RKO (cell line): ENCODE results near the gene PPP1R15B.
A peak's percentile ranks its signal among the peaks of the same experiment; 100 is the strongest.

Source experiments
- DNase-seq: peaks from one replicate; pipeline ENCODE4 v3.0.0-alpha.2; 2016; ENCODE audit warnings: low spot score

The PPP1R15B gene

GRCh38 chr1:204367193-204367858 is 44.3 kb downstream of the PPP1R15B start:
- no peak for DNase-seq

- no peak for DNase-seq
Observed at GRCh38 chr1:204366759-204367158, 44.9 kb downstream of the PPP1R15B start.

- DNase-seq, result peak; percentile 70
Observed at GRCh38 chr1:204363335-204364114, 48.1 kb downstream of the PPP1R15B start.

- no peak for DNase-seq
Observed at GRCh38 chr1:204362984-204363334, 48.7 kb downstream of the PPP1R15B start.

DNA sequence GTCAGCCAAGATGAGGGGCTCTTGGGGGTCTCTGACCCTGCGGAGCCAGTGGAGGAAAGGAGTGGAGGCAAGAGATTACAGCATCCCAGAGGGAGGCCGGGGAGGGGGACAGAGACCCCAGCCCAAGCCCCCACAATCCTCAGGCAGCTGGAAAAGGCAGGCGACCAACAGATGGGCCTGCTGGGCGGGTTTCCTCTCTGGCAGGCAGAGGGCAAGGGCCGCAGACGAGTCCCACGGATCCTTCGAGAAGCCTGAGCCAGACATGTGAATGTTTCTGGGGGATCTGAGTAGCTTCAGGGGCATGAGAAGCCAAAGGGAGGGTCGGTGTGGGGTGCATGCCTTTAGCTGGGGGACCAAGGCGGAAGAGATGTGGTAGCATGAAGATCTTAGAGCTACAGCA is 49.8 kb downstream of the PPP1R15B start:
- DNase-seq, result no peak

DNA sequence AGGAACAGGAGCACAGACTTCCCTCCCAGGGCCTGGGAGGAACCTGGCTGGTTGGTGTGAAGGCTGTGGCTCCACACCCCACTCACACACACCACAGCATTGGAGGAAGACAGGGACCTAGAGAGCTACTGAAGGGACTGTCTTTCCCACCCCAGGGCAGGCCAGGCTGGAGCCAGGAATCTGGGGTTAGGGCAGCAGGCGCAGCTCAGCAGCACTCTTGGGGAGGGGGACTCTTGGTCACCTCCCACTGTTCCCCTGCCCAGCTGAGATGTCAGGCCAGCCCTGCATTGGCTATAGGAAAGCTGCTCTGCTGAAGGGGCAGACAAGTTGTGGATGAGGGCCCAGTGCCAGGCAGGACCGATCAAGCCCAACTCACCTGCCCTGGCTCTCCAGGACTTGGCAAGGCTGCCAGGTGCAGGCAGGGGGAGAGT is 50.3 kb downstream of the PPP1R15B start:
- no peak for DNase-seq

- DNase-seq, result no peak
Observed at GRCh38 chr1:204360314-204360713, 51.3 kb downstream of the PPP1R15B start.

DNA sequence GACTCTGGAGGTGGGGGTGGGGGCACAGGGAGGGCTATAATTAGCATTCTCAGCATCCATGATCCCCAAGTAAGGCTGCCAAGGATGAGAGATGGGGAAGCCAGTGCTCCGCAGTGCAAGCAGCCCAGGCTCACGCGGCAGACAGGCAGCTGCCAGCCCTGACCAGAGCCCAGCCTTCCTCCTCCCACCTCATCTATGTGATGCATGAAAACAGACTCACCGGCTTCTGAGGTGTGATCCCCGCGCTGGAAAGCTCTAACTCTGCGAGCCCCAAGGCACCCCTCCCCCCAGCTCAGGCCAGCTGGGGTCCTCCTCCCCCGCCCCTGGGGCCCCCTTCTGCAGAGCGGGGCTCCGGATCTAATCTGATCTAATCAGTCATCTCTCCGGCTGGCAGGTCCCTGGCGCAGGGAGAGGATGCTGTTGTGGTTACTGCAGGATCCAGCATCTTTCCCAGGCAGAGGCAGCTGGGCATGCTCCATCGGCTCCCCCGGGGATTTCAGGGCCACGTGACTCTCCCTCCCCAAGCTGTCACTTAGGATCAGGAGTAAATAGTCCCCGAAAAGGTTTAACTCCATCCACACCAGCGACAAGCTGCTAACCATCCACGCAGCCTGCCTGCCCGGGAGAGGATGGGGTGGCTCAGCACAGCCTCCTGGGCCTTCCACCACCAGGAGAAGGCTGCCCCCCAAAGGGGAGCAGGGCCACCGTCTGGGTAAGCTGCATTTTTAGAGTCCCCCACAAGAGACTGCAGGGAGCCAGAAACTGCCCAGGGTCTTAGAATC is 52.0 kb downstream of the PPP1R15B start, which contains the start of gene PLEKHA6:
PLEKHA6 (minus strand) TSS at position 456 of the 782 bp plus-strand sequence. CDS start 86,202 bp downstream, outside the sequence.
- DNase-seq, result no peak

- DNase-seq, result no peak
Observed at GRCh38 chr1:204359131-204359473, 52.5 kb downstream of the PPP1R15B start.

GRCh38 chr1:204358605-204359004 is 53.0 kb downstream of the PPP1R15B start:
- no peak for DNase-seq

- DNase-seq, result no peak
Observed at GRCh38 chr1:204357551-204358490, 53.8 kb downstream of the PPP1R15B start.

DNA sequence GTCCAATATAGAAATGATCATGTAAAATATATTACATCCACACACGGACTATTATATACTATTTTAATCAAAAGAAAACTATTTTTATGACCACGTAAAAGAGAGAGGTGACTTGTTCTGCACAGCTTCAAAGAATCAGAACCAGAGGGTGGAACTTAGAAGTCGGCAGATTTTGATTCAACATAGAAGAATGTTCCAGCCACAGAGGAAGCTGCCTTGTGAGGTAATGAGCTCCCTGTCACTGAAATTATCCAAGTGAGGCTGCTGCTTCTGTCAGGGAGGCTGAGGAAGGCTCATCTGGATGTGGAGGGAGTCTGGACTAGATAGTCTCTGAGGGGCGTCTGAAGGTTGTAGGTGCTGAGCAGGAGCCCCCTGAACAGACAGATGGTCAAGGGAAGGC is 54.6 kb downstream of the PPP1R15B start:
- DNase-seq, result no peak

GRCh38 chr1:204355913-204356312 is 55.7 kb downstream of the PPP1R15B start:
- no peak for DNase-seq

DNA sequence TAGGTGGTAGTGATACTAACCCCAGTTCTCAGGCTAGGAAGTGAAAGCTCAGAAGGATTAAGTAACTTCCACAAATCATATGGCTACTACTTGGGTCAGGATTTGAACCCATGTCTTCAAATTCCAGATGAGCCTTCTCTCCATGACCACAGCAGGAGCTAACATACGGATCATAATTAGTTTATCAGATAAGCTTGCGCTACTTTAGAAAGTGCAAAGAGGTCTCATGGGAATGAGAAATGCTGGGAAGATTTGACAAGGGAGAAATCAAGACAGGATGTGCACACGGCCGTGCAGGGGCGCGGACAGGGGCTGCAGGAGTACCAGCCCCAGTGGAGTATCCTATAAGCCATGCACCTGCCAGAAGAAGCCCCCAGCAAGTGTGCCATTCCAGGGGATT is 57.0 kb downstream of the PPP1R15B start:
- DNase-seq, result no peak
